GM23248 (cell line): ENCODE measurements around the gene EMILIN2.

ENCODE experiments used
- EZH2 ChIP-seq: fragments of 200-600 bp; sonication (generic); IDR thresholded peaks from 2 replicates; pipeline ENCODE4 v1.6.1; 2018; ENCODE audit warnings: antibody characterized with exemption, mild to moderate bottlenecking; ENCODE audit not compliant: insufficient read depth, poor library complexity, severe bottlenecking
- EZH2phosphoT487 ChIP-seq: fragments of 200-600 bp; sonication (generic); IDR thresholded peaks from 2 replicates; pipeline ENCODE4 v1.6.1; 2018; ENCODE audit warnings: antibody characterized with exemption, moderate library complexity, mild to moderate bottlenecking, low read depth; ENCODE audit not compliant: insufficient read depth

- no peak for TF ChIP-seq EZH2
- TF ChIP-seq EZH2phosphoT487 = no peak
These were observed 7.6 kb upstream of the EMILIN2 start for GRCh38 chr18:2839202-2839601.
